Parathyroid adenoma (tissue), 2 donors: ENCODE data around the gene RELL2.

ENCODE experiments used
- H2AFZ ChIP-seq: fragments of 300-600 bp; sonication (generic); one replicate; pipeline ENCODE4 v1.7.0; 2017; ENCODE audit warnings: antibody characterized with exemption, mild to moderate bottlenecking
- H3K27ac ChIP-seq: fragments of 300-600 bp; sonication (generic); one replicate; pipeline ENCODE4 v1.7.0; 2017
- H3K27me3 ChIP-seq: fragments of 300-600 bp; sonication (generic); one replicate; pipeline ENCODE4 v1.7.0; 2017; ENCODE audit warnings: low read length; ENCODE audit not compliant: control insufficient read depth, insufficient read depth
- H3K36me3 ChIP-seq: fragments of 300-600 bp; sonication (generic); one replicate; pipeline ENCODE4 v1.7.0; 2017; ENCODE audit warnings: low read length; ENCODE audit not compliant: control insufficient read depth, insufficient read depth
- H3K4me1 ChIP-seq: fragments of 300-600 bp; sonication (generic); one replicate; pipeline ENCODE4 v1.7.0; 2017; ENCODE audit warnings: control low read depth
- H3K4me2 ChIP-seq: fragments of 300-600 bp; sonication (generic); one replicate; pipeline ENCODE4 v1.7.0; 2017; ENCODE audit warnings: low read length
- H3K4me3 ChIP-seq: fragments of 300-600 bp; sonication (generic); one replicate; pipeline ENCODE4 v1.7.0; 2017; ENCODE audit warnings: low read depth, low read length
- H3K79me2 ChIP-seq: fragments of 300-600 bp; sonication (generic); one replicate; pipeline ENCODE4 v1.7.0; 2017; ENCODE audit warnings: control low read depth
- H3K9ac ChIP-seq: fragments of 300-600 bp; sonication (generic); one replicate; pipeline ENCODE4 v1.7.0; 2017; ENCODE audit warnings: mild to moderate bottlenecking
- H3K9me3 ChIP-seq: fragments of 300-600 bp; sonication (generic); one replicate; pipeline ENCODE4 v1.7.0; 2017; ENCODE audit warnings: low read length; ENCODE audit not compliant: control insufficient read depth
- TF ChIP-seq, protein P1 (sequence below): fragments of 300-600 bp; sonication (generic); IDR thresholded peaks from one replicate; pipeline ENCODE4 v1.7.0; 2017; ENCODE audit warnings: antibody characterized with exemption, mild to moderate bottlenecking
- donor health status: primary hyperparathyroidism.

The RELL2 gene

DNA sequence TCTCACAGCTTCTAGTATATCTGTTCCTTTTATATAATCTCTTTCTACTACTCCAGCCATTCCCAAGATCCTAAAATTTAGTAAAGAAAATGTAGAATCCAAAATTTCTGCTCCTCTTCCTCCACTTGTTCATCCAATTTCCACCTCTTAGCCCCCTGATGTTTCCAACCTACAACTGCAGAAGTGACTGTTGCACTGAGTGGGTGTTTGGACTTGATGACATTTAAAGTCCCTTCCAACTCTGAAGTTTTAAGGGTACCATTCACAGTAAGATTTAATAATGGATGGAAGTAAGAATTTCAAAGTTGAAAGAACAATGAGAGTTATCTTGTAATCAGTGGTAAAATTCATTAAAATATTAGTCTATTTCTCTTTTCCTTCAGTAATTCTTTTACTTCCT is 23.5 kb upstream of the RELL2 start:
- Histone ChIP-seq H3K36me3 (no peaks in the 10 kb centered on the region), H2AFZ (no peak overlapping the region), H3K9ac (no peak overlapping the region), H3K9me3 (no peaks in the 10 kb centered on the region), H3K27me3 (no peaks in the 10 kb centered on the region), H3K4me1 (peaks cover 16% of the 10 kb centered on the region), H3K4me3 (no peak overlapping the region), H3K4me2 (no peak overlapping the region), H3K79me2 (peaks cover 52% of the 10 kb centered on the region), H3K27ac (no peak overlapping the region)
- TF ChIP-seq, protein P1, sequence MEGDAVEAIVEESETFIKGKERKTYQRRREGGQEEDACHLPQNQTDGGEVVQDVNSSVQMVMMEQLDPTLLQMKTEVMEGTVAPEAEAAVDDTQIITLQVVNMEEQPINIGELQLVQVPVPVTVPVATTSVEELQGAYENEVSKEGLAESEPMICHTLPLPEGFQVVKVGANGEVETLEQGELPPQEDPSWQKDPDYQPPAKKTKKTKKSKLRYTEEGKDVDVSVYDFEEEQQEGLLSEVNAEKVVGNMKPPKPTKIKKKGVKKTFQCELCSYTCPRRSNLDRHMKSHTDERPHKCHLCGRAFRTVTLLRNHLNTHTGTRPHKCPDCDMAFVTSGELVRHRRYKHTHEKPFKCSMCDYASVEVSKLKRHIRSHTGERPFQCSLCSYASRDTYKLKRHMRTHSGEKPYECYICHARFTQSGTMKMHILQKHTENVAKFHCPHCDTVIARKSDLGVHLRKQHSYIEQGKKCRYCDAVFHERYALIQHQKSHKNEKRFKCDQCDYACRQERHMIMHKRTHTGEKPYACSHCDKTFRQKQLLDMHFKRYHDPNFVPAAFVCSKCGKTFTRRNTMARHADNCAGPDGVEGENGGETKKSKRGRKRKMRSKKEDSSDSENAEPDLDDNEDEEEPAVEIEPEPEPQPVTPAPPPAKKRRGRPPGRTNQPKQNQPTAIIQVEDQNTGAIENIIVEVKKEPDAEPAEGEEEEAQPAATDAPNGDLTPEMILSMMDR, result no peak

DNA sequence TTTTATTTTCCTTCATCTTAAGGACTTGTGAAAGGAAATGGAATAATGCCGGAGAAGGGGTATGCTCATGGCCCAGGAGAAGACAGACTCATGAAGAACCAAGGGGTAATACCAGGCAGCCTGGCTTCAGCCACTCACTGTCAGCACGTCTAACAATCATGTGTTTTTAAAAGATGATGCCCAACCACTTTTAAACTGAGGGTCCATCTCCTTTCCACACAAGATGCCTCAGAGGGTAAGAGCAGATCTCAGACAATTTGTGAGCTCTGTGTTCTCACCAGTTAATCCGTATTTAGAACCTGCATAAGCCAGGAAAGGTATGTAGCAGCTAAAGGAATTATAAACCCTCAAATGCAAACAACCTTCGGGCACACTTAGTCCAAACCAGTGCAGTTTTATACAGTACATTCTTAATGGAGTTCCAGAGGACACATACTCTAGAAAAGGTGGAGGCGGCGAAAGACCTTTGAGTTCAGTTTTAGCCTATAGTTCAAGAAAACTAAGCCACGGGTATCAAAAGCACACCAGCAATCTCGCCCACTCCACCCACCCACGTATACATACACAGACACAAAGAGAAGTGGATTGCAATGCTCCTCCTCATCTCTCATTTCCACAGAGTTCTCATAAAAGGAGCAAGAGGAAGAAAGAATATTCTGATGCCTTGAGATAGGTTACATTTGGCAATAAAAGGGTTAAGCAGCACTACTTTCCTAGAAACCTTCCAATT is 20.6 kb upstream of the RELL2 start:
- no peak overlapping the region for H3K4me3 ChIP-seq
- H2AFZ ChIP-seq, result no peak overlapping the region
- peaks cover 29% of the 10 kb centered on the region for H3K79me2 ChIP-seq
- no peak overlapping the region for H3K4me2 ChIP-seq
- no peak overlapping the region for H3K27ac ChIP-seq
- H3K4me1 ChIP-seq, result peaks cover 16% of the 10 kb centered on the region
- H3K27me3 ChIP-seq, result no peaks in the 10 kb centered on the region
- H3K36me3 ChIP-seq, result no peaks in the 10 kb centered on the region
- no peaks in the 10 kb centered on the region for H3K9me3 ChIP-seq
- TF ChIP-seq, protein P1, result no peak
- no peak overlapping the region for H3K9ac ChIP-seq

DNA sequence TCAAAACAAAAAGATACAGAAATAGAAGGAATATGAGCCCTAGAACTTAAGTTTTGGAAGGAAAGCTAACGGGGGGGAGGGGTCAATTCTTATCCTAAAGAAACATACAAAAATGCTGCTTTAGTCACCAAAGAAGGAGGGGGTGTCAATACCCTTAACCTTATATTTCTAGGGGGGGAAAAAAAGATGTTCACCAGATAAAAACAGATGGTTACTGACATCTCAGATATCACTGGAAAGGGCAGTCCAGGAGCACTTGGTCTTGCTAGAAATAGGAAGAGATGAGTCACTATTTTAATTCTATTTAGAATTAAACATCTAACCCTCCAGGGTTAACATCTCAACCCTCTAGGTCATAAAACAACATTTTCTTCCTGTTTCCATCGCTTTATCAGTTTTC is 19.7 kb upstream of the RELL2 start:
- Histone ChIP-seq H3K9me3 (no peaks in the 10 kb centered on the region), H3K4me2 (peak overlapping the region; percentile 86), H3K27ac (peak overlapping the region; percentile 82), H3K9ac (no peak overlapping the region), H3K27me3 (no peaks in the 10 kb centered on the region), H3K79me2 (peaks cover 22% of the 10 kb centered on the region), H3K36me3 (no peaks in the 10 kb centered on the region), H3K4me3 (peak overlapping the region; percentile 90), H3K4me1 (peaks cover 14% of the 10 kb centered on the region), H2AFZ (no peak overlapping the region)
- TF ChIP-seq, protein P1, result no peak

DNA sequence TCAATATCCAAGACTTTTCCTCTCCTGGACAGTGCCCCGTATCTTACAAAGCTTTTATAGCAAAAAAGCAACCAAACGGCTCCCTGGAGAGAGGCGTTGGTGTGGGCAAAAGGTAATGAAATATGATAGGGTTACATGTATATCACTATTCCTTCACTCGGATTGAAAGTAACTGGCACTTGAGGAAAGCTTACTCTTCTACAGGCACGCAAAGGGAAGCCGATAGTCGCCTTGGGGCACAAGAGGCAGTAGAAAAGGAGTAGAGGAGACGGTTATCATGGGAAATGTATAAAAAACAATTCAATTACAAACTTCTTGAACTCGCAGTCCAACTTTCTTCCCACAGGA is 19.1 kb upstream of the RELL2 start:
- Histone ChIP-seq H3K79me2 (peaks cover 18% of the 10 kb centered on the region), H3K27me3 (no peaks in the 10 kb centered on the region), H3K4me2 (peak overlapping the region; percentile 86), H3K36me3 (no peaks in the 10 kb centered on the region), H3K4me1 (peaks cover 14% of the 10 kb centered on the region), H3K9me3 (no peaks in the 10 kb centered on the region), H3K4me3 (peak overlapping the region; percentile 90), H2AFZ (peak overlapping the region; percentile 84), H3K27ac (peak overlapping the region; percentile 82), H3K9ac (no peak overlapping the region)
- TF ChIP-seq, protein P1, result no peak
